GM18907 (cell line): ENCODE data around the gene VPS36.
A peak's percentile ranks its signal among the peaks of the same experiment; 100 is the strongest.
"Not testable (repeated sequence)": the region's sequence is repeated elsewhere in the genome, so short reads cannot be mapped to it uniquely, and the experiment has no call there.

Experiments
- ATAC-seq: cut with Tn5 transposase; IDR thresholded peaks from one replicate; pipeline ENCODE4 v1.9.1; 2021; ENCODE audit warnings: mild to moderate bottlenecking, moderate library complexity; ENCODE audit not compliant: unreplicated experiment

Gene VPS36, protein sequence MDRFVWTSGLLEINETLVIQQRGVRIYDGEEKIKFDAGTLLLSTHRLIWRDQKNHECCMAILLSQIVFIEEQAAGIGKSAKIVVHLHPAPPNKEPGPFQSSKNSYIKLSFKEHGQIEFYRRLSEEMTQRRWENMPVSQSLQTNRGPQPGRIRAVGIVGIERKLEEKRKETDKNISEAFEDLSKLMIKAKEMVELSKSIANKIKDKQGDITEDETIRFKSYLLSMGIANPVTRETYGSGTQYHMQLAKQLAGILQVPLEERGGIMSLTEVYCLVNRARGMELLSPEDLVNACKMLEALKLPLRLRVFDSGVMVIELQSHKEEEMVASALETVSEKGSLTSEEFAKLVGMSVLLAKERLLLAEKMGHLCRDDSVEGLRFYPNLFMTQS

DNA sequence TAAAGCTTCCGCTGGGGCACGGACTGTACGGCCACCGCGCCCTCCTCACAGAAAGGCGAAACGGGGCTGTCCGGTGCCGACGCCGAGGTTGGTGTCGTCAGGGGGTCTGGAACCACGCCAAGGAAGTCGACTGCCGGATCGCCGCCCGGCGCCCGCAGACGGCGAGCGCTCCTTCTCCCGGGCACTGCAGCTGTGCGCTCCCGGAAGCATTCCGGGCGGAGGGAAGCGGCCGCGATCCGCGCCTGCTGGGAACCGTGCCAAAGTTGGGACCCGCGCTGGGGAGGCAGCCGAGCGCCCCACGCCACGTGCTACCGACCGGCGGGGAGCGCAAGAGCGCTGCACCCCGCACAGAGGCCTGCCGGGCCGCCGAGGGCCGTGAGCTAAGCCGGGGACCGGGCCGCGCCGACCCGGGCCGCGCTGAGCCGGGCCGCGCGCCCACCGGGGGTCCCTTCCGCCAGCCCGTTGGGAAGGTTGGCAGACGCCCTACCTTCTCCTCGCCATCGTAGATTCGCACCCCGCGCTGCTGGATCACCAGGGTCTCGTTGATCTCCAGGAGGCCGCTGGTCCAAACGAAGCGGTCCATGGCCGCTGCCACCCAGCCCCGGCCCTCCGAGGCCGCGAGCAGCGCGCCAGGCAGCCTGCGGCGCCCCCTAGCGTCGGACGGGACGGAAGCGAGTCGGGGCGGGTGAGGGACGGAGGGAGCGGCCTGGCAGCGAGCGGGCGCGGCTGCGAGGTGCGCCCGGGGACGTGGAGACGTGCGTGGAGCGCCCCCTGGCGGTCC lies at the start of gene VPS36:
TSS of gene VPS36 (minus strand) at position 623 of the 781 bp plus-strand sequence. CDS start at position 583, 40 bp downstream.
- ATAC-seq = peak; percentile 79

DNA sequence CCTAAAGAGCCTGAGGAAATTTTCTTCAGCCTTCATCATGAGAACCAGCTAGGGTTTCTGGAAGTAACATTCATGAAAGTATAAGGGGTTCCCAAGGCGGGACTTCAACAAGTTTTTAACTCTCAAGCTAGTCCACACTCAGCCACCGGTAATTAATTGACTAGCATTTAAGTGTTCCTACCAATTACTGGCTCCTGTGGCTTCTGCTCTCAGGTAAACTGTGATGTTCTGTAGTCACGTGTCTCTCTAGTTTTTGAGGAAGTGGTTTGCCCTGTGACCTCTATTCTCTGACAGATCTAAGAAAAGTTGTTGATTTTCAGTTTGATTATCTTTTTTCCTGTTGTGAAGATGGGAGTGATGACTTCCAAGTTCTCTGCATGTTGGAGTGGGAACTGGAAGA lies 47.5 kb upstream of the VPS36 start:
- peak; percentile 71 for ATAC-seq

DNA sequence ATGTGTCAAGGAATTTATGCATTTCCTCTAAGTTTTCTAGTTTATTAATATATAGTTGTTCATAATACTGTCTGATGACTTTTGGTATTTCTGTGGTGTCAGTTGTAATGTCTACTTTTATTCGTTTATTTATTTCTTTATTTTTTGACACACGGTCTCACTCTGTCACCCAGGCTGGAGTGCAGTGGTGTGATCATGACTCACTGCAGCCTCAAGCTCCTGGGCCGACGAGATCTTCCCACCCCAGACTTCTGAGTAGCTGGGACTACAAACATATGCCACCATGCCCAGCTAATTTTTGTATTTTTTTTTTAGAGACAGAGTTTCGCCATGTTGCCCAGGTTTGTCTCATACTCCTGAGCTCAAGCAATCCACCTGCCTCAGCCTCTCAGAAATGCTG lies 43.8 kb upstream of the VPS36 start:
- ATAC-seq = not testable (repeated sequence)

DNA sequence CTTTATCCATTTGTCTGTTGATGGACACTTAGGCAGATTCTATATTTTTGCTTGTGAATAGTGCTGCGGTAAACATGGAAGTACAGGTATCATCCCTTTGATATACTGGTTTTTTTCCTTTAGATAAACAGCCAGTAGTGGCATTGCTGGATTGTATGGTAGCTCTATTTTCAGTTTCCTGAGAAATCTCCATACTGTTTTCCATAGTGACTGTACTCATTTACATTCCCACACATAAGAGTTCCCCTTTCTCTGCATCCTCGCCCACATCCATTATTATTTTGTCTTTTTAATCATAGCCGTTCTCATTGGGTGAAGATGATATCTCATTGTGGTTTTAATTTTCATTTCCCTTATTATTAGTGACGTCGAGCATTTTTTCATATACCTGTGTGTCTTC lies 40.6 kb upstream of the VPS36 start:
- not testable (repeated sequence) for ATAC-seq

DNA sequence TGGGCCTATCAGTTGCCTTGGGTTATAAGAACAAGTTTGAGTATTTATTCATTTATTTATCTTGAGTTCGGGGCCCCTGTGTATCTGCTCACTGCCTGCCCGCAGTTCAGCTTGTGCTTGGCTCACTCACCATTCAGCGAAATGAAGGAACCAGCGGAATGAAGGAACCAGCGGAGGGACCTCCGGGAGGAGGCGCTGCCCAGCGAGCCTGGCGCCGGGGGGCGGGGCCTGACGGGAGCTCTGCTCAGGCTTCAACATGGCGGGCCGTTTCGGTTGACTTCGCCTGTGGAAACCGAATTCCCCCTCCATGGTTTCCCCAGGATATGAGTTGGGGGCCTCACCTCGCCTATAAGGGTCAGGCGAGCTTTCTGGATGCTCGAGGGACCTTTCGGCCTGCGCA lies 38.3 kb upstream of the VPS36 start:
- ATAC-seq = not testable (repeated sequence)

DNA sequence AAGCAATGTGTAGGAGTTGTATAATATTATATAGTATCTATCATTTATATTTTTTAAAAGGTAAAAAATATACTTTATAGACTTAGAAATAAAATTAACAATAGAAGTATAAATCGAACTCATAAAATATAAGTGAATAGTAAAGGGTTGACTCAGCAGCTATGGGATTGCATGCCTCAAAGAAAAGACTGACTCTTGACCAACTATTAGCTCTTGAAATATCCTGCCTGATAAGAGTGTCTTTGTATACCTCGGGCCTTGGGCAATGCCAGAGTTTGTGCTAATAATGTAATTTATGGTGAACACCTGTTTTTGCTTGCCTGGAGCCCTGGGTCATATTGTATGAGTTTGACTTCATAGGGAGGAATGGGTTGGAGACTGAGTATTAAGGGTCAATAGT lies 36.6 kb upstream of the VPS36 start:
- ATAC-seq = not testable (repeated sequence)

DNA sequence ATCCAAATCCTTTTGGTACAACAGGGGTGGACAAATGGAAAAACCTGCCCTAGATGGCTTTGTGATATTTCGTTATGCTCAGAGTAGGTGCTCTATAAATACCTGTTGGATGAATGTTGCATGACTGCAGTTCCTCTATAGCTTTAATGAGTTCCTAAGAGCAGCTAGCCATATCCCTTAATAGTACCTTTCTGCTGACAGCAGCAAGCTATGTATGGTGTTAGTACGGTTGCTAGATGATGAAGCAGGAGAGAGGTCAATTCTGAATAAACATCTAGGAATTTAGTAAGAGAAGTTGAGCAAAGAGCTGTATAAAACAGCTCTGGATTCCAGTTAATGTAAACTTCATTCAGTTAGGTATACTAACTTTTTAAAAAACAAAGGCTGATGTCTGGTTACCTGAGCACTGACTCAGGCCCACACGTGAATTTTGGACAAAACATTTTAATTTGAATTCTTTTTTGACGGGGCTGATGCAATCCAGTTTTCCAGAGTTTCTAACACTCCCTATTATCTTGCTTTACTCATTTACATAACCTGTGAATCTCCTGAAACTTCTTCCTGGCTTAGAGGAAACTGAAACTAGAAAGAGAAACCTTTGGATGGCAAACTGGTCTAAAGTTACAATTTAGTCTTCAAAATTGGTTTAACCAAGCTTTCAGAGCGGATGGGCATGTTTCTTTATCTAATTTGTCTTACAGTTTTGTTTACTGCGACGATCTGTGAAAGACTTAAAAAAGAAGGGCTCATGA lies 30.4 kb upstream of the VPS36 start:
- not testable (repeated sequence) for ATAC-seq

DNA sequence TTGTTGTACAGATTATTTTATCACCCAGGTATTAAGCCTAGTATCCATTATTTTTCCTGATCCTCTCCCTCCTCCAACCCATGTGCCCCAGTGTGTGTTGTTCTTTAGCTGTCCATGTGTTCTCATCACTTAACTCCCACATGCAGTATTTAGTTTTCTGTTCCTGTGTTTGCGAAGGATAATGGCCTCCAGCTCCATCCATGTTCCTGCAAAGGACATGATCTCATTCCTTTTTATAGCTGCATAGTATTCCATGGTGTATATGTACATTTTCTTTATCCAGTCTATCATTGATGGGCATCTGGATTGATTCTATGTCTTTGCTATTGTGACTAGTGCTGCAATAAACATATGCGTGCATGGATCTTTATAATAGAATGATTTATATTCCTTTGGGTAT lies 18.1 kb upstream of the VPS36 start:
- ATAC-seq = not testable (repeated sequence)

DNA sequence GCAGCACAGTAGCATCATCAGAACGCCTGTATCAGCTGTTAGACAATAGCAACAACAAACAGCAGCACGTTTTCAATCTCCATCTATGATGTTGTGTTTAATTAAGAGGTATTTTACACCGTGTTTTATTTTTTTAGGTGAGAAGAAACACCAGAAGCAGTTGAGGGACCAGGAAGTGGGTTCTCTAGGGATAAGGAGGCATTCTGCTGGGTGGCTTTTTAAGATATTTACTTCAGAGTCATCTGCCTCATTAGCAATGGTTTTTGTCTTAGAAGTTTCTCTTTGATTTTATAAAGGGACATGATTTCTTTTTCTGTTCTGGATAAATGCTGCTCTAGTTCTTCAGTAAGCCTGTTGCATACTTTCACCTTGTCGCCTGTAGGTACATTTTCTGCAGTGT lies 13.1 kb upstream of the VPS36 start:
- ATAC-seq = no peak

DNA sequence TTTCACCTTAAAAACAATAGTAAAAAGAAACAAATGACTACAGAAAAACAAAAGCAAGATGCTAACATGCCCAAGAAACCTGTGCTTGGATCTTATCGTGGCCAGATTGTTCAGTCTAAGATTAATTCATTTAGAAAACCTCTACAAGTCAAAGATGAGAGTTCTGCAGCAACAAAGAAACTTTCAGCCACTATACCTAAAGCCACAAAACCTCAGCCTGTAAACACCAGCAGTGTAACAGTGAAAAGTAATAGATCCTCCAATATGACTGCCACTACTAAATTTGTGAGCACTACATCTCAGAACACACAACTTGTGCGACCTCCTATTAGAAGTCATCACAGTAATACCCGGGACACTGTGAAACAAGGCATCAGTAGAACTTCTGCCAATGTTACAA lies 10.8 kb upstream of the VPS36 start:
- no peak for ATAC-seq

DNA sequence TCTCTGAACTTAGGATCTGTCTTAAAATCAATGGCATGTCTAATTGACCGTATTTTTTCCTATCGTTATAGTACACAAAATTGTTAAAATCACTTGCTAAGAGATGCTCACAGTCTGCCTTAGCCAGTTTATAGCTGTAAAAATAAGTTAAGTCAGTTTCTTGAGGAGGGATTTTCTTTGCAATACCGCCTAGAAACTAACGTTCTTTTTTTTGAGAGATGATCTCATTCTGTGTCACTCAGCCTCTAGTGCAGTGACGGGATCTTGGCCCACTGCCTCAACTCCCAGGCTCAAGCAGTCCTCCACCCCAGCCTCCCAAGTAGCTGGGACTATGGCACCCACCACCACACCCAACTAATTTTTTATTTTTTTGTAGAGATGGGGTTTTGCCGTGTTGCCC lies 9.2 kb upstream of the VPS36 start:
- ATAC-seq = no peak

DNA sequence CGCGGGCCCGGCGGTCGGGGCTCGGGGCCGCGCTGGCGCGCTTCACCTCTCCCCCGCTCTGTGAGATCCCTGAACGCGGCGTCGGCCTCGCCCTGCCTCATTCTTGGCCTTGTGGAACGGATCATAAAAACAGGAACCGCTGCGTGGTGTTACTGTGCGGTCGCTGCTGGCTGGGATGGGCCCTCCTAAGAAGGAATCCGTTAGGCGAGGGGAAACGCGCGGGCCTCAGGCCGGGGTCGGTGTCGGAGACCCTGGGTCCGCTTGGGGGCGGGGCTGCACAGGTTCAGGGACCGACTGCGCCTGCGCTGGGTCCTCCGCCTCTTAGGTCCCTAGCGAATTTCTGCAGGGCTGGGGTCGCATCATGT lies 5.2 kb upstream of the VPS36 start:
- ATAC-seq = peak; percentile 41

DNA sequence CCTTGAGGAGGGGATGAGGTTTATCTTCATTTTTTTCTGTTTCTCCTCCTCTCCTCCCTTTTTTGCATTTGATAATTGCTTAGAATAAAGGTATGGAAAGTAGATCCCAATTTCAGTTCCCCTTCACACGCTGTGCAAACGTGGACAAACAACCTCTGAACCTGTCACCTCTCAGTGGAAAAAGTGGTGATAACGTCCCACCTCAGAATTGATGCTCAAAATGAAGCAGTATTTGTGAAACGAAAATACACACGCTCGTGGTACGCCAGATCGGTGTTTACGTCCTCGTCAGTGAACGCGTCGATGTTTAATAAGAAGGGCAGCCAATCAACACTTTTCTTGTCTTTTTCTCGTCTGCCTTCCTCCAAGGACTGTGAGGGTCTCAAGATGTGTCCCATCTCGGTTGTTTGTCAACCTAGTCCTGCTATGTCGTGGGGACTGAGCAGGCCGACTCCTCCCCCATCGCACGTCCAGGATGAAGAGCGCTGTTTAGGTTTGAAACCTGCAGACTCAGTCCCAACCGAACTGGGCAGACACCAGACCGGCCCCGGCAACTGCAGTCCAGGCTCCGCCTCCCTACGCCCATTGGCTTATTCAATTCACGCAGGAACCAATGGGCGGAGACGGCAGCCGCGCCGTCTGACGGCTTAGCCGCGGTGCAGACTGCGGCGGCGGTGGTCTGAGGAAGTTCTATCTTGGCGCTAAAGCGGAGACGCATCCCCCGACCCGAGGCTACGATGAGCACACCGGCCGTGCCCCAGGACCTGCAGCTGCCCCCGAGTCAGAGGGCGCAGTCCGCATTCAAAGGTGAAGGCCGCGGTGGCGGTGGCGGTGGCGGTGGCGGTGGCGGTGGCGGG lies 4.6 kb upstream of the VPS36 start, which contains the start of gene CKAP2:
TSS of gene CKAP2 (plus strand) at position 659 of the 857 bp plus-strand sequence. CDS start at position 738, 79 bp downstream.
- peak; percentile 86 for ATAC-seq

DNA sequence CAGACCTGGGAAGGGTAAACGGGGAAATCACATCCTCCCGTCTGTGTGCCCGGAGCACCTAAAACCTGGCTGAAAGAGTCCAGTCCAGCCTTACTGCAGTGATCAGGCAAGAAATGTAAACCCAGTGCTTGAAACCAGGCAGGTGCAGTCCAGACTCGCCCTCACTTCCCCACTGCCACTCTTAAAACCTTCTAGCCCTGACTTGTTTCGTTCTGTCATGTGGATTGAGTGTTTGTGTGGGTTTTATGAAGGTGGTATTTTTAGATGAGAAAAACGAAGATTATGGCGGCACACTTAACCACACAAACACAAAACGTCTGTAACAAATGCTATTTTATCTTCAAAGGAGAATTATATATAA lies 4.0 kb upstream of the VPS36 start:
- ATAC-seq = peak; percentile 26

DNA sequence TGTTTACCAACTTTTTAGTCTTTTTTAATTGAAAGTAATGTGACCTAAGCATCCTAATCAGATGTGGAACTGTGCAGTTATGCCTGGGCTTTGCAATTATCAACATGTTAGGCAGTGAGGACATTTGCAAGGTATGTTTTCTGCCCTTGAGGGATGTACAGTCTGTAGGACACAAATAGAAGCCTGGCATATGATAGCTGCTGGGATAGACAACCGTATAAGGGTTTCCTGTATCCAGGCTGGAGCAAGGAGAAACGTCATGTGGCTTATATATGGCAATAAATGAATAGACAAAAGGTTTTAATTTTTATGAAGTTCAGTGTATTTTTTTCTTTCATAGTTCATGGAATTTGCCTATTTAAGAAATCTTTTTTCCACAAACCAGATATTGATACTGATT lies 2.0 kb upstream of the VPS36 start:
- no peak for ATAC-seq

DNA sequence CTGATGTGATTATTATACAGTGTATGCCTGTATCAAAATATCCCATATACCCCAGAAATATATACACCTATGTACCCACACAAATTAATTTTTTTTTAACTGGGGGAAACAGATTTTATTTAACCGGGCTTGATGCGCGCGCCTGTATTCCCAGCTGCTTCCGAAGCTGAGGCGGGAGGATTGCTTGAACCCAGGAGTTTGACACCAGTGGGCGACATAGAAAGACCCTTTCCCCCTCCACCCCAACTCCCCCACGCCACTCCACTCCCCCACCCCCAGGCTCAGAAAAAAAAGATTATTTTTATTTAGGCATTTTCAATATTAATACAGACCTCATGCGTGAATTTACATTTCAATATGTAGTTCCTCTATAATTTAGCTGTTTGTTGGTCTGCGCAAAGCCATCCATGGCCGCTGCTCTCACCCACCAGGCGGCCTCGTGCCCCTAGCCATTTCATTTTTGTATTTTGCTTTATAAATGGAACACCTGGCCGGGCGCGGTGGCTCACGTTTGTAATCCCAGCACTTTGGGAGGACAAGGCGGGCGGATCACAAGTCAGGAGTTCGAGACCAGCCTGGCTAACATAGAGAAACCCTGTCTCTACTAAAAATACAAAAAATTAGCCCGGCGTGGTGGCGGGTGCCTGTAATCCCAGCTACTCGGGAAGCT lies 836 bp upstream of the VPS36 start:
- ATAC-seq = no peak

DNA sequence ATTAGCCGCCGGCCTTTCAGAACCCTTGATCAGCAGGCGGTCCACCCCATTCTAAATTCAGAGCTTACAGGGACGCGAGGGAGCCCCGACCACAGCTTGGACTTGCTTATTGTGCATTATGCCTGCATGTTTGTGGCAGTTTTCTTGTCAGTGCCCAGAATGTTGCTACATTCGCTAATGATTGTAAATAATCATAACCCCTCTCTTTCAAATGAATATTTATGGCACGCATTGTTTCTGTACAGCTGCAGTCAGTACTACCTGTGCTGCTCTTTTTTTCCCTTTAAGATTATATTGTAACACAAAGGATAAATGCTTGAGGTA lies 321 bp upstream of the VPS36 start:
- no peak for ATAC-seq

DNA sequence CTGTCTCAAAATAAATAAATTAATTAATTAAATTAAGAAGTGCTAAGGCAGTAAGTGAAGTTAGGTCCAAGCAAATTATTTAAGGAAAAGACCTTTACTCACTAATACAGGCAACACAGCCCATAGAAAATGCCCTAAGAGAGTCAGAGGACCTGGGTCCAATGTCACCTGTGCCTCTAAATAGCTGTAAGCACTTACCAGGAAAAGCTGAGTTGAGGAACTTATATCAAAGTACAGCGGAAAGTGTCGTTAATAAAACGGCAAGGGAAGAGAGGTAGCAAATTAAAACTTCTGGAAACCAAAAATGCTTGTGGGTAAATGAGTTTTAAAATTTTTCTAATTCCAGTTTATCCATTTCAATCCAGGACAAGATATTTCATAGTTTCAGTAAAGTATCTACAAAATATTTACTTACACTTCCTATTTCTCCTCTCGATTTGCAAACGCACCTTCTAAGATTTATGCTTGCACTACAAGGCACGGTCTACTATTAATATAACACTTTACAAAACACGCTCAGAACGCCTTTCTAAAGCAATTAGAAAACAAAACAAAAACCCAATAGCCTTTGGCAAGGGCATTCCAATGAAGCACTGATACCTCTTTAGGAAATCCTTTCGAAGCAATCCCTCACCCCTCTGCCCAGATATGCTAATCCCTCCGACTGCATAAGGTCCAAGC lies 963 bp downstream of the VPS36 start:
- no peak for ATAC-seq

DNA sequence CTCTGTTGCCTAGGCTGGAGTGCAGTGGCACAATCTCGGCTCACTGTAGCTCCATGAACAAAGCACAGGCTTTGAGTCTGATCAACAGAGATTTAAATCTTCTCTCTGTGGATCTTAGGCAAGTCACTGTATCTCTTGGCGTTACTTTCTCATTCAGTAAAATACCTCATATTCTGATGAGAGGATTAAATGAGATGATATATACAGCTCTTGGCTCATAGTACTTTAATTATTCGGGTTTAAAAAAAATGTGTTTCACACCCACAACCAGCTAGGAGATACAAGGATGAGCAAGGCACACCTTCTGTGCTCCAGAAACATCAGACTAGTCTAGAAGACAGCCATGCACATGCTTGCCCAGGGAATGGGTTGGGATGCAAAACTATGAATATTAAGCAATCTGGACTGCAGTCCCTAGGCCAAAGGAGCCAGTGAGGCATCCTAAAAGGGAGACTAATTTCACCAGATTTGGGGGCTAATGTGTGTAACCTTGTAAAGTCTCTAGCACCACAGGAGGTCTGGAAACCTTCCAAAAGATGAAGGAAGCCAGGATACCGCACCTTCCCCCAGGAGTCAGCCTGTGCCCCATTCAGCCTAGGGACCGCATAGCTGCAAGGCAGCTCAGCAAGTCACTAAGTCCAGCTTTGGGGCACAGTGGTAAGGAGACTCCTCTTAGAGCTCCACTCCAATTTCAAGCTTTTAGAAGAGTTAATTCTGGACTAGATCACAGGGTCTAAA lies 2.5 kb downstream of the VPS36 start:
- ATAC-seq = no peak
